ENCODE data around the gene NFKBIL1.

- TF ChIP-seq, protein P1, sequence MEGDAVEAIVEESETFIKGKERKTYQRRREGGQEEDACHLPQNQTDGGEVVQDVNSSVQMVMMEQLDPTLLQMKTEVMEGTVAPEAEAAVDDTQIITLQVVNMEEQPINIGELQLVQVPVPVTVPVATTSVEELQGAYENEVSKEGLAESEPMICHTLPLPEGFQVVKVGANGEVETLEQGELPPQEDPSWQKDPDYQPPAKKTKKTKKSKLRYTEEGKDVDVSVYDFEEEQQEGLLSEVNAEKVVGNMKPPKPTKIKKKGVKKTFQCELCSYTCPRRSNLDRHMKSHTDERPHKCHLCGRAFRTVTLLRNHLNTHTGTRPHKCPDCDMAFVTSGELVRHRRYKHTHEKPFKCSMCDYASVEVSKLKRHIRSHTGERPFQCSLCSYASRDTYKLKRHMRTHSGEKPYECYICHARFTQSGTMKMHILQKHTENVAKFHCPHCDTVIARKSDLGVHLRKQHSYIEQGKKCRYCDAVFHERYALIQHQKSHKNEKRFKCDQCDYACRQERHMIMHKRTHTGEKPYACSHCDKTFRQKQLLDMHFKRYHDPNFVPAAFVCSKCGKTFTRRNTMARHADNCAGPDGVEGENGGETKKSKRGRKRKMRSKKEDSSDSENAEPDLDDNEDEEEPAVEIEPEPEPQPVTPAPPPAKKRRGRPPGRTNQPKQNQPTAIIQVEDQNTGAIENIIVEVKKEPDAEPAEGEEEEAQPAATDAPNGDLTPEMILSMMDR (IDR thresholded peaks at IDR 0.05), result no peak
- no peak for TF ChIP-seq POLR2A (IDR thresholded peaks at IDR 0.05)
Observed at GRCh38 chr6:31578184-31579118, 31.0 kb downstream of the NFKBIL1 start.

All from adrenal gland (tissue), 5 donors.